H9 (cell line): ENCODE measurements around the gene CFAP77. TPM values are rescaled to one million over a fixed set of nuclear protein-coding genes. Genes with fewer than 3 reads are reported as not detected.

ENCODE experiments used
- DNase-seq: peaks from one replicate; pipeline ENCODE4 v3.0.0-alpha.2; 2017
- H2AFZ ChIP-seq: one replicate; pipeline ENCODE4 v1.6.1; 2013; ENCODE audit warnings: mild to moderate bottlenecking, low read length, control low read depth, moderate library complexity
- H2AK5ac ChIP-seq: 2 replicates; pipeline ENCODE4 v1.6.1; 2013; ENCODE audit warnings: low read length, control low read depth, mixed read lengths; ENCODE audit not compliant: insufficient read length
- H2BK120ac ChIP-seq: one replicate; pipeline ENCODE4 v1.6.1; 2013; ENCODE audit warnings: low read depth, mild to moderate bottlenecking, low read length, control low read depth, inconsistent platforms; ENCODE audit not compliant: poor library complexity, severe bottlenecking
- H2BK12ac ChIP-seq: 2 replicates; pipeline ENCODE4 v1.6.1; 2013; ENCODE audit warnings: low read length, control low read depth, mixed read lengths, low read depth; ENCODE audit not compliant: insufficient read length
- H2BK15ac ChIP-seq: 2 replicates; pipeline ENCODE4 v1.6.1; 2013; ENCODE audit warnings: low read depth, low read length, control low read depth
- H2BK20ac ChIP-seq: one replicate; pipeline ENCODE4 v1.6.1; 2013; ENCODE audit warnings: low read depth, mild to moderate bottlenecking, low read length, control low read depth, inconsistent platforms; ENCODE audit not compliant: poor library complexity, severe bottlenecking
- H2BK5ac ChIP-seq: 2 replicates; pipeline ENCODE4 v1.6.1; 2013; ENCODE audit warnings: low read length, control low read depth, mixed read lengths; ENCODE audit not compliant: insufficient read length
- H3K14ac ChIP-seq: 2 replicates; pipeline ENCODE4 v1.6.1; 2013; ENCODE audit warnings: low read length, control low read depth; ENCODE audit not compliant: insufficient read depth
- H3K18ac ChIP-seq: 2 replicates; pipeline ENCODE4 v1.6.1; 2013; ENCODE audit warnings: low read depth, mild to moderate bottlenecking, mixed read lengths, low read length, control low read depth; ENCODE audit not compliant: insufficient read length
- H3K23ac ChIP-seq: 2 replicates; pipeline ENCODE4 v1.6.1; 2013; ENCODE audit warnings: low read length, control low read depth, mixed read lengths, low read depth; ENCODE audit not compliant: insufficient read length
- H3K23me2 ChIP-seq: 2 replicates; pipeline ENCODE4 v1.6.1; 2013; ENCODE audit warnings: low read depth, mild to moderate bottlenecking, mixed read lengths, low read length, control low read depth; ENCODE audit not compliant: insufficient read length, poor library complexity, severe bottlenecking
- H3K27ac ChIP-seq: 2 replicates; pipeline ENCODE4 v1.5.1; 2013; ENCODE audit warnings: low read length, control low read depth, mixed read lengths, low read depth; ENCODE audit not compliant: insufficient read length
- H3K27me3 ChIP-seq: 2 replicates; pipeline ENCODE4 v1.6.1; 2013; ENCODE audit warnings: low read length, control low read depth, inconsistent platforms; ENCODE audit not compliant: insufficient read depth
- H3K4ac ChIP-seq: 2 replicates; pipeline ENCODE4 v1.6.1; 2013; ENCODE audit warnings: low read depth, mild to moderate bottlenecking, control low read depth, inconsistent platforms, low read length, moderate library complexity
- H3K4me1 ChIP-seq: 2 replicates; pipeline ENCODE4 v1.6.1; 2013; ENCODE audit warnings: low read length, control low read depth, inconsistent platforms; ENCODE audit not compliant: insufficient read depth
- H3K4me2 ChIP-seq: 2 replicates; pipeline ENCODE4 v1.6.1; 2013; ENCODE audit warnings: low read length, control low read depth, mixed read lengths; ENCODE audit not compliant: insufficient read length, insufficient read depth
- H3K56ac ChIP-seq: 2 replicates; pipeline ENCODE4 v1.6.1; 2013; ENCODE audit warnings: low read depth, mild to moderate bottlenecking, mixed read lengths, low read length, control low read depth; ENCODE audit not compliant: insufficient read length
- H3K79me1 ChIP-seq: 2 replicates; pipeline ENCODE4 v1.6.1; 2013; ENCODE audit warnings: low read depth, mild to moderate bottlenecking, moderate library complexity, low read length, control low read depth, inconsistent platforms; ENCODE audit not compliant: insufficient read depth, poor library complexity, severe bottlenecking
- H3K79me2 ChIP-seq: 2 replicates; pipeline ENCODE4 v1.6.1; 2013; ENCODE audit warnings: low read length, control low read depth, inconsistent platforms; ENCODE audit not compliant: insufficient read depth
- H3K9ac ChIP-seq: 2 replicates; pipeline ENCODE4 v1.6.1; 2013; ENCODE audit warnings: low read length, control low read depth, mixed read lengths; ENCODE audit not compliant: insufficient read length; ENCODE audit errors: extremely low read depth
- H3K9me3 ChIP-seq: one replicate; pipeline ENCODE4 v1.6.1; 2013; ENCODE audit warnings: low read depth, low read length, inconsistent platforms; ENCODE audit not compliant: control insufficient read depth
- H3T11ph ChIP-seq: one replicate; pipeline ENCODE4 v1.6.1; 2013; ENCODE audit warnings: mild to moderate bottlenecking, low read length, control low read depth, inconsistent platforms
- H4K20me1 ChIP-seq: one replicate; pipeline ENCODE4 v1.6.1; 2013; ENCODE audit not compliant: control insufficient read depth, insufficient read length, insufficient read depth
- H4K5ac ChIP-seq: 2 replicates; pipeline ENCODE4 v1.6.1; 2013; ENCODE audit warnings: low read depth, mild to moderate bottlenecking, mixed read lengths, low read length, control low read depth; ENCODE audit not compliant: insufficient read length
- H4K8ac ChIP-seq: replicated peaks from 2 replicates; pipeline ENCODE4 v1.6.1; 2013; ENCODE audit warnings: low read length, control low read depth, mixed read lengths, low read depth; ENCODE audit not compliant: insufficient read length
- H4K91ac ChIP-seq: 2 replicates; pipeline ENCODE4 v1.6.1; 2013; ENCODE audit warnings: low read depth, mild to moderate bottlenecking, moderate library complexity, mixed read lengths, low read length, control low read depth; ENCODE audit not compliant: insufficient read length
- H3K27ac Mint-ChIP-seq, 3 experiments: 2 replicates in 2 of 3; 3 replicates in 1 of 3; pipeline ENCODE4 v1.8.0; 2020 to 2021; ENCODE audit warnings: mixed read lengths in 3 of 3, mild to moderate bottlenecking in 1 of 3, moderate library complexity in 1 of 3
- H3K27me3 Mint-ChIP-seq: 2 replicates; pipeline ENCODE4 v1.8.0; 2021; ENCODE audit warnings: low read depth, mild to moderate bottlenecking, moderate library complexity, mixed read lengths
- H3K36me3 Mint-ChIP-seq, 3 experiments: 2 replicates in 2 of 3; 3 replicates in 1 of 3; pipeline ENCODE4 v1.8.0; 2020 to 2021; ENCODE audit warnings: low read depth in 3 of 3, mixed read lengths in 3 of 3; ENCODE audit not compliant: insufficient read depth in 1 of 3
- H3K4me1 Mint-ChIP-seq, 2 experiments: 2 replicates each; pipeline ENCODE4 v1.8.0; 2020; ENCODE audit warnings: mixed read lengths in 2 of 2
- H3K4me3 Mint-ChIP-seq, 2 experiments: 2 replicates in 1 of 2; 3 replicates in 1 of 2; pipeline ENCODE4 v1.8.0; 2020 to 2021; ENCODE audit warnings: mild to moderate bottlenecking in 2 of 2, mixed read lengths in 2 of 2, moderate library complexity in 1 of 2
- H3K9me3 Mint-ChIP-seq, 2 experiments: 2 replicates in 1 of 2; 3 replicates in 1 of 2; pipeline ENCODE4 v1.8.0; 2020; ENCODE audit warnings: mild to moderate bottlenecking in 2 of 2, mixed read lengths in 2 of 2, moderate library complexity in 1 of 2
- CTCF ChIP-seq: fragments of 200-600 bp; sonication (generic); conservative IDR thresholded peaks from 3 replicates; pipeline ENCODE4 v1.8.0; 2021; ENCODE audit warnings: antibody characterized with exemption, mild to moderate bottlenecking
- WGBS: extraction: QIAGEN DNeasy Blood & Tissue Kit; methylation state at CpG from one replicate; pipeline ENCODE4 v1.1.7; 2013; ENCODE audit warnings: missing lambda C conversion rate, low lambda C conversion rate, mixed read lengths; ENCODE audit not compliant: insufficient read length; ENCODE audit errors: extremely low coverage; 5-methylcytosine and 5-hydroxymethylcytosine counted together
- total RNA-seq: library from RNA; stranded (reverse); gene quantifications from 2 replicates; pipeline ENCODE4 v1.2.1, GENCODE V29; 2021

CFAP77 gene
- total RNA-seq, 1 experiment from 2014 or later: 0.72 TPM

GRCh38 chr9:132606066-132606465, 196.1 kb downstream of the CFAP77 start:
- Mint-ChIP-seq H3K27ac (peak overlapping the region in 2 of 3 experiments; percentile 45 to 93; a peak in 3 of 7 replicates), H3K27me3 (no peaks in the 10 kb centered on the region)

More at GRCh38 chr9:132606066-132606465, 196.1 kb downstream of the CFAP77 start:
- Mint-ChIP-seq H3K36me3 (peaks cover 15 to 53% (median 25%) of the 10 kb centered on the region in 3 experiments; a peak in 6 of 7 replicates), H3K4me3 (no peak overlapping the region), H3K4me1 (peaks cover 17 to 27% of the 10 kb centered on the region in 2 experiments), H3K9me3 (no peaks in the 10 kb centered on the region)
- H3K79me1 ChIP-seq: no peaks in the 10 kb centered on the region
- H2BK120ac ChIP-seq: no peak overlapping the region
- no peak overlapping the region for H3K18ac ChIP-seq
- H3K79me2 ChIP-seq: no peaks in the 10 kb centered on the region
- H4K8ac ChIP-seq: no peak overlapping the region
- no peaks in the 10 kb centered on the region for H3K4me1 ChIP-seq
- no peak overlapping the region for H4K91ac ChIP-seq
- H2BK15ac ChIP-seq: no peak overlapping the region
- no peak overlapping the region for H3K4ac ChIP-seq
- no peak overlapping the region for H2BK20ac ChIP-seq
- no peak overlapping the region for H3K14ac ChIP-seq
- H4K5ac ChIP-seq: no peak overlapping the region
- WGBS: no CpG with 5 or more reads among the region's 6 CpGs
- TF ChIP-seq CTCF: no peak
- no peak overlapping the region for H3K9ac ChIP-seq
- H2BK5ac ChIP-seq: no peak overlapping the region
- no peaks in the 10 kb centered on the region for H3K23me2 ChIP-seq
- no peak overlapping the region for H3K4me2 ChIP-seq
- DNase-seq: no peak
- no peak overlapping the region for H3K23ac ChIP-seq
- H2AFZ ChIP-seq: no peak overlapping the region
- H4K20me1 ChIP-seq: no peaks in the 10 kb centered on the region
- no peak overlapping the region for H3T11ph ChIP-seq
- no peak overlapping the region for H2AK5ac ChIP-seq
- H3K27me3 ChIP-seq: no peaks in the 10 kb centered on the region
- H3K9me3 ChIP-seq: no peaks in the 10 kb centered on the region
- no peak overlapping the region for H2BK12ac ChIP-seq
- H3K27ac ChIP-seq: no peak overlapping the region
- no peak overlapping the region for H3K56ac ChIP-seq
